HCT116 (cell line): ENCODE data around the gene SYNDIG1.

Experiments used
- EZH2 ChIP-seq: fragments of 200-600 bp; sonication (generic); IDR thresholded peaks from 2 replicates; pipeline ENCODE4 v1.6.1; 2017; ENCODE audit warnings: antibody characterized with exemption, mixed run types
- POLR2AphosphoS5 ChIP-seq: IDR thresholded peaks from 2 replicates; pipeline ENCODE4 v1.6.1; 2011; ENCODE audit warnings: mild to moderate bottlenecking, low read depth, low read length, moderate library complexity
- TF ChIP-seq, protein P1 (sequence below): IDR thresholded peaks from 2 replicates; pipeline ENCODE4 v1.6.1; 2012
- TF ChIP-seq, protein P2 (sequence below): IDR thresholded peaks from 2 replicates; pipeline ENCODE4 v1.6.1; 2012
- TF ChIP-seq, protein P3 (sequence below), 3 experiments: fragments of 200-600 bp in 1 of 3; sonication (generic) in 1 of 3; IDR thresholded peaks in 2 of 3; conservative IDR thresholded peaks in 1 of 3; 2 replicates each; pipeline ENCODE4 v1.5.1; 2012 to 2017; ENCODE audit warnings: low read depth in 2 of 3, low read length in 2 of 3, antibody characterized with exemption in 1 of 3, borderline replicate concordance in 1 of 3, control low read depth in 1 of 3, mild to moderate bottlenecking in 1 of 3, mixed read lengths in 1 of 3, mixed run types in 1 of 3, moderate library complexity in 1 of 3; ENCODE audit not compliant: insufficient read depth in 1 of 3

DNA sequence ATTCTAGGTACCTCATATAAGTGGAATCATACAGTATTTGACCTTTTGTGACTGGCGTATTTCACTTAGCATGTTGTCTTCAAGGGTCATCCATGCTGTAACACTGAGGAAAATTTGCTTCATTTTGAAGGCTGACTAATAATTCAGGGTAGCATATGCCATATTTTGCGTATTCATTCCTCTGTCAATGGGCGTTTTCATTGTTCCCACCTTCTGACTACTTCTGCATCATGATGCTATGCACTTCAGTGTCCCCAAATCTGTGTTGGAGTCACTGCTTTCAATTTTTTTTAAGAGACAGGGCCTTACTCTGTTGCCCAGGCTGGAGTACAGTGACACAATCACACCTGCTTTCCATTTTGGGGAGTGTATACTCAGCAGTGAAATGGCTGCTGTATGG lies 51.6 kb downstream of the SYNDIG1 start:
- TF ChIP-seq, protein P1, sequence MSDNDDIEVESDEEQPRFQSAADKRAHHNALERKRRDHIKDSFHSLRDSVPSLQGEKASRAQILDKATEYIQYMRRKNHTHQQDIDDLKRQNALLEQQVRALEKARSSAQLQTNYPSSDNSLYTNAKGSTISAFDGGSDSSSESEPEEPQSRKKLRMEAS: no peak
- TF ChIP-seq POLR2AphosphoS5: no peak
- TF ChIP-seq, protein P2, sequence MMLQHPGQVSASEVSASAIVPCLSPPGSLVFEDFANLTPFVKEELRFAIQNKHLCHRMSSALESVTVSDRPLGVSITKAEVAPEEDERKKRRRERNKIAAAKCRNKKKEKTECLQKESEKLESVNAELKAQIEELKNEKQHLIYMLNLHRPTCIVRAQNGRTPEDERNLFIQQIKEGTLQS: no peak
- TF ChIP-seq EZH2: no peak
- TF ChIP-seq, protein P3, sequence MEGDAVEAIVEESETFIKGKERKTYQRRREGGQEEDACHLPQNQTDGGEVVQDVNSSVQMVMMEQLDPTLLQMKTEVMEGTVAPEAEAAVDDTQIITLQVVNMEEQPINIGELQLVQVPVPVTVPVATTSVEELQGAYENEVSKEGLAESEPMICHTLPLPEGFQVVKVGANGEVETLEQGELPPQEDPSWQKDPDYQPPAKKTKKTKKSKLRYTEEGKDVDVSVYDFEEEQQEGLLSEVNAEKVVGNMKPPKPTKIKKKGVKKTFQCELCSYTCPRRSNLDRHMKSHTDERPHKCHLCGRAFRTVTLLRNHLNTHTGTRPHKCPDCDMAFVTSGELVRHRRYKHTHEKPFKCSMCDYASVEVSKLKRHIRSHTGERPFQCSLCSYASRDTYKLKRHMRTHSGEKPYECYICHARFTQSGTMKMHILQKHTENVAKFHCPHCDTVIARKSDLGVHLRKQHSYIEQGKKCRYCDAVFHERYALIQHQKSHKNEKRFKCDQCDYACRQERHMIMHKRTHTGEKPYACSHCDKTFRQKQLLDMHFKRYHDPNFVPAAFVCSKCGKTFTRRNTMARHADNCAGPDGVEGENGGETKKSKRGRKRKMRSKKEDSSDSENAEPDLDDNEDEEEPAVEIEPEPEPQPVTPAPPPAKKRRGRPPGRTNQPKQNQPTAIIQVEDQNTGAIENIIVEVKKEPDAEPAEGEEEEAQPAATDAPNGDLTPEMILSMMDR (IDR thresholded peaks at IDR 0.05 in 2 of 3, conservative IDR thresholded peaks at IDR 0.05 in 1 of 3; ENCODE audit: borderline replicate concordance in 1 of 3, insufficient read depth in 1 of 3, low read depth in 2 of 3, low read length in 2 of 3): no peak
